GDM1 (cell line): ENCODE results near the gene HSPG2.

ENCODE experiments used
- DNase-seq: peaks from one replicate; lab custom pipeline; 2025; lab: John Stamatoyannopoulos, UW

Gene HSPG2

DNA sequence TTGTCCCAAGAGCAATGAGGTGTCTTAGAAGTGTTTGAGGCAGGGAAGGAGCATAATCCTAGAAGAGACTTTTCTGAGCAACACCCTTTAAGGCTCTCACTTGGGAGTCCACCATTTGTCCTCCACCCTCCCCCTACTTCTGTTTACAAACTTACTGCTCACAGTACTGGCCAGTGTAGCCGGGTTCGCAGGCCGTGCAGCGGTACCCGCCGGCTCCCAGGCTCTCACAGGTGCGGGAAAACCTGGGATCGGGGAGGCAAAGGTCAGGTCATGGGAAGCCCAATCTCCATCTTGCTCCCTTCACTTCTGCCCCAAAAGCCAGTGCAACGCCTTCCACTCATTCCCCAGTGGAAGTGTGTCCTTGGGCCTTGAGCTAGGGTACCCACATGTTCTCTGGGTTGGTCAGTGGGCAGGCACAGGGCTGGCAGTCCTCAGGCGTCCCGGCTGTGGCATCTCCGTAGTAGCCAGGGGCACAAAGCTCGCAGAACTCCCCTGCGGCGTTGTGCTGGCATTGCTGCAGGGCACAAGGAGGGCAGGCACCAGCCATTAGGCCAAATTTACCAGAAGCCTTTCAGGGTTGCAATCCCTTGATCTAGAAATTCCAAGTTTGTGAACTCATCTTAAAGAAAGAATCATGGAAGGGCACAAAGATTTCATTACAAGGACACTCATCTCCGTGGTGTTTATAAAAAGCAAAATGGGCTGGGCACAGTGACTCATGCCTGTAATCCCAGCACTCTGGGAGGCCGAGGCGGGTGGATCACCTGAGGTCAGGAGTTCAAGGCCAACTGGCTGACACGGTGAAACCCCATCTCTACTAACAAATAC, 75.3 kb downstream of the HSPG2 start:
- DNase-seq = no peak

DNA sequence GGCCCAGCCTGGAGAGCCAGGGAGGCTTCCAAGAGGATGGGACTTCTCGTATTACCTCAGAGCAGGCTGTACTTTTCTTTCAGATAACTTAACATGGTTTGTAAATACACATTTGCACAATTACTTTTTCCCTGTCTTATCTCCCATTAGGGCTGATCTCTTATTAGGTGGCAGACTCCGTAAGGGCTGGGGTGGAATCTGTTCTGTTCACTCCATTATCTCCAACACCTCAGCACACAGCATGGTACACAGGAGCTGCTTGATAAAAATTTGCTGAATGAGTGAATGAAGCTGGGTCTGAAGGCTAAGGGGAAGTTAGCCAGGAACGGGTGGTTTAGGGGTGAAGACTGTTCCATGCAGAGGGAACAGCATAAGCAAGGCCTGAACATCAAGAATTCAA, 76.1 kb downstream of the HSPG2 start:
- DNase-seq = no peak

DNA sequence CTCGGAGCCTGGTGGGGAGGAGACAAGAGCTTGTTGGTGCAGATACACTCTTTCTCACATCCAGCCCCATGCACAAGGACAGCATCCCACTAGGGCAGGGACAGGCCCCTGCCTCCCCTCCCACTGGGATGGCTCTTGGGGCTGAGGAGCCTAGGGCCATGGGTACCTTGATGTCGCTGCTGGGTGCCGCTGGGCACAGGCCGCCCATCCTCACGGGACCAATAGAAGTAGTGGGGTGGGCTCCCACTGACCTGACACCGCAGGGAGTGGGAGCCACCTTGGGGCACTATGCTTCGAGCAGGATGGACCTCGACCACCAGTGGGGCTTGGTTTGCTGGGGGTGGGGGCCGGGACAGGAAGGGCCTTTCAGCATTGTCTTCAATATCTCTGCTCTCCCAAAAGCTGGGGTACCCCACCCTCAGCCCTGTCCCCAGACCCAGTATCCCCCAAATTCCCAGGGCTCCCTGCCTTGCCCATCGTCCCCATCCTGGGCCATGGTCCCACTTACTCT, 77.4 kb downstream of the HSPG2 start:
- DNase-seq = no peak

DNA sequence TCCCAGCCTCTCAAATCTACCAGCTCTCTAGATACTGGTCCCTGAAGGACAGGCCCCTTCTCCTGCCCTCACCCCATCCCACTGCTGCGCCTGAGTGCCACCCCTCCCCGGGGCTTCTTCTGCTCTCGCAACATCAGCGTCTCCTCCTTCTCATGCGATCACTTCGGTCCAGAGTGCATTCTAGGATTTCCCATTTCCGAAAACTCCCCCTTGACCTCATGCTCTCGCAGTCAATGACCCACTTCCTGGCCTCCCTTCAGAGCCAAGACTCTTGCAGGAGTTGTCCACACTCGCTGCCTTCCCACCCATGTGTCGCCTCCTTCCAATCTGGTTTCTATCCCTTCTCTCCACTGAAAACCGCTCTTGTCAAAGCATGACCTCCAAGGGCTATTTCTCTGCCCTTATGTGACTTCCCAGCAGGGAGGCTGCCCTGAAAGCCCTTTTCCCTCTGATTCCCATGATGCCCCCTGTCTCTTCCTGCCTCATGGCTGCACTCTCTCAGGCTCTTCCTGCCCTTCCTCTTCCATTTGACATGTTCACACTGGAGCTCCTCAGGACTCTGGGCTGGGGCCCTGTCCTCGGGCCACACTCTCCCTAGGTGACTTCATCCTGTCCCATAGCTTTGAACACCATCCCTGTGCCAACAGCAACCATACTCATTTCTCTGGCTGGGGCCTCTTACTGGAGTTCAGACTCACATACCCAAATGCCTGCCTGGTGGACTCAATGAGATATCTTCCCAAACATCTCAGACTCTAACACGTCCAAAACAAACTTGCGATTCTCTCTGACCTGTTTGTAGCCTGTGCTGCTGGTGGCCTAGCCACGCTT, 79.1 kb downstream of the HSPG2 start:
- DNase-seq = no peak

DNA sequence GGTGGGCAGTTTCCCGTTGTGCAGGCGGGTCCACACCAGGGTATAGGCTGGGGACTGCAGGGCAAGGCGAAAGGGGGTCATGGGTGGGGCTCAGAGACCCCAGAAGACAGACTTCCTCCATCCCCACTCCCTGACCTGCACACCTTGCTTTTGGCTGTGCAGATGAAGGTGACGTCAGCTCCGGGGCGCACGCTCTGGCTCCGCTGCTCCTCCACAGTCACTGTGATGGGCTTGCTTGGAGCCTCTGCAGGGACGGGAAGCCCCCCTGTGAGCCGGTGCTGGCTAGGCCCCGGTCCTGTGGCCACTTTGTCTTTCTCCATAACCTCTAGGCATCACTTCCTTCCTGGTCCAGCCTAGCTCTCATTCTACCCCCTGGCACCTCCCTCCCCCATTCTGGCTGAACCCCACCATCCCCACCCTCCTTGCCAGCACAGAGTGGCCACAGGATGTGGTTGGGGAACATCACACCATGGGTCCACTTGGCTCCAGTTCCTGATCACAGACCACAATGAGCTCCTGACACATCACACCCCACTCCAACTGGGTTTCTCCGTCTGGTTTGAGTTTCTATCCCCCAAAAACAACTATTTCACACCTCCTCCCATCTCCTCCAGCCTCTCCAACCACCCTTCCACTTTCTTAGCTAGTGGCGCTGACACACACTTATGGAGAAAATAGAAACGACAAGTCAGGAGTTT, 79.8 kb downstream of the HSPG2 start:
- DNase-seq = no peak

DNA sequence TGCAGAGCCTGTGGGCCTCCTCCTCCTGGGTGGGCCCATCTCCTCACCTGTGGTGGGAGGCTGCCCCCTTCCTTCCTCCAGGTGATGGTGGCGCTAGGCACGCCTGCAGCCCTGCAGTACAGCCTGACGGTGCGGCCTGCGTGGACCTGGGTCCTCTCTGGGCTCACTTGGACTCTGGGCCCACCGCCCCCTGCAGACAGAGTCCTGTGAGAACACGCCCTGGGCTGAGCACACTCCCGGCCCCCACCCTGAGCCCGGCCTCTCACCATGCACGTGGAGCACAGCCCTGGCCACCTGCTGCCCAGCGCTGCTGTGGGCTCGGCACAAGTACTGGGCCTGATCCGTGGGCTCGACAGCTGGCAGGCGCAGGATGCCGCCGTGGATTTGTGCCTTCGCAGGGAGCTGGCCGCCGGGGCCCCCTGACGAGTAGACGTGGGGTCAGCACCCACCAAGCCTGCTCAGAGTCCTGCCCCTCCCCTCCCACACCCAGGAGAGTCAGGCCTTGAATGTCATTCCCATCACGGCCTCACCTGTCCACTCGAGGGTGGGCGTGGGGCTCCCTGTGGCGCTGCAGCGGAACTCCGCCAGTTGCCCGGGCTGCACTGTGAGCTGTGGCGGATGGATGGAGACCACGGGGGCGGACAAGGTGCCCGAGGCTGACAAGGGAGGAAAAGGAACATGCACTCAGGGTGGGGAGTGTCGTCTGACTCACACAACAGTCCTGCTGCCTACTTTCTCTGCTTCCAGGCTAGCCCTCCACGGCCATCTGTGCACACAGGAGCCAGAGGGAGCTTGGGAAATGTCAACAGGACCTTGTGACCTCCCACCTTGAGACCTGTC, 81.6 kb downstream of the HSPG2 start:
- no peak for DNase-seq

DNA sequence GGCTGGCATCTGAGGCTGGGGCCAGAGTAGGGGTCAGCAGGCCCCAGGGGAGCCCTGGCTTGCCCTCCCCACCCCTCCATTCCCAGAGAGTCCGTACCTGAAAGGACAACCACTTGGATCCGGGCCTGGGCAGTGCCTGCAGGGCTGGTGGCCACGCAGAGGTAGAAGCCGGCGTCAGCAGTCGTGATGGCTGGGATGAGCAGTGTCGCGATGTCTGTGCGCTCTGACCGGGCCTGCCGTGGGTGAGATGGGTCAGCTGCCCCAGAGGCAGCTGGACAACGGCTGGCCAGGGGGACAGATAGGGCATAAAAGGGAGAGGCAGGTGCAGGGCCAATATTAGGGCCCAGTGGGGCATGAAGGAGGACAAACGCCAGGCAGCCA, 82.4 kb downstream of the HSPG2 start:
- no peak for DNase-seq

DNA sequence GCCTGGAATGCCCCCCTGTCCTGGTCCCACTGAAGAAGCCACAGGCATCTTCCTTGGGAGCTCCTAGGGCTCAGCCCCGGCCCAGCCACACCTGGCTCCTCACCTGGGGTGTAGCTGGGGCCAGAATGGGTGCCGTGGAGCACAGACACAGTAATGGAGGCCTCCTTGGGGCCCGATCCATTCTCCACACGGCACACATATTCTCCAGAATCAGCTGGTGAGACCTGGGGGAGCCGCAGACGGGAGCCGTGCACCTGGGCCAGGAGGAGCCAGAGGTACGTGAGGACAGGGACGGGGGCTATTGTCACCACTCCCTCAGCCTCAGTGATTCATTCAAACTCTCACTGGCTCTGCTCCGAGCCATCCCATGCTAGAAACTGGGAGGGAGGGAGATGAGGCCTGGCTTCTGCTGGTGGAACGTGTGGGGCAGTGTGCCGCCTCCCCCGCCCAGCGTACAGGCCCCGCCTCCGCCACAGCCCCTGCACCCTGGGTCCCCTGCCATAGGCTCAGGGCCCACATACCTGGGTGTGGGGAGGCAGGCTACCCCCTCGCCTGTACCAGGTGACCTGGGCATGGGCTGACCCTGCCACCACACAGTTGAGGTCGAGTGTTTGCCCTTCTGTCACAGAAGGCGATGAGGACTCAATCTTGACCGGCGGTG, 82.9 kb downstream of the HSPG2 start:
- no peak for DNase-seq

DNA sequence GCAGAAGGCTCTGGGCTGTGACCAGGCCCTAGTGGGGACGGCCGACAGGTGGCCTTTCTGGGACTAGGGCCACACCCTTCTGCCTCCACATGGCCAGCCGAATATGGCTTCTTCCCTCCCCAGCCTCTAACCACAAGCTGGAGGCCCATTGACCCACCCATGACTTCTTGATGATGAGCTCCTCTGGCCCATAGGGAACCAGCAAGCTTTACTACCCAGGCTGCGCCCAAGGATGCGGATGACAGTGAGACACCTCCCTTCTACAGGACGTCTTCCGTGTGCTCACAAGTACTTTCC, 84.0 kb downstream of the HSPG2 start:
- DNase-seq = no peak

DNA sequence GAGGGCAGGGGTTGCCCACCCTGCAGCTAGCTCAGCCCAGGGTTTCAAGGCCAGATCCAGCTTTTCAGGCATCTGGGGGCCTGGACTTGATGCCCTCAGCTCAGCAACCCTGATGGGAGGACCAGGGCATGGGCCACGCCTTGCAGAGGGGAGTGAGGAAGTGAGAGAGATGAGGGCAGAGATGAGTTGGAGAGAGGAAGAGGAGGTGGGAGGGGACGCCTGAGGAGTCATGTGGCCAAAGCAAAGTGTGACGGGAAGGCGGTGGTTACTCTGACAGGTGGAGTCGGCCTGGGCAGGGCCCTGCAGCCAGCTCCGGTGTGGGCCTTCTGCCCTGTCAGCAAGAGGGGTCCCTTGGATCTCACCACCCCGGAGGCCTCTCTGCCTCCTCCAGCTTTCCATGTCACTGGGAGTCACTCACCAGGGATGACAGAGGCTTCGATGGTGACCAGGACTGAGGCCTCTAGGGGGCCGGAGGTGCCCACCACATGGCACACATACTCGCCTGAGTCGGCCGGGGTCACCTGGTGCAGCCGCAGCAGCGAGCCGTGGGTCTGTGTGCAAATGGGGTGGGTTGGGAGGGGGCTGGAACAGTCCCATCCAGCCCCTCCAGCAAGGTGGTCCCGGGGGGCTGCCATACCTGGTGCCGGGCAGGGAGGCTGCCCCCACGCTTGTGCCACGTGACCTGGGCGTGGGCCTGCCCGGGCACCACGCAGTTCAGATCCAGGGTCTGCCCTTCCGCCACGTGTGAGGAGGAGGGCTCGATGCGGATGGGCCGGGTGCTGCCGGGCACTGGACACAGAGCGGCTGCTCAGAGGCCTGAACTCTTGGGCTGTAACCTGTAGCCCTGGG, 84.6 kb downstream of the HSPG2 start:
- DNase-seq = no peak

- DNase-seq = no peak
Measured at GRCh38 chr1:21851430-21852250, 85.5 kb downstream of the HSPG2 start.

DNA sequence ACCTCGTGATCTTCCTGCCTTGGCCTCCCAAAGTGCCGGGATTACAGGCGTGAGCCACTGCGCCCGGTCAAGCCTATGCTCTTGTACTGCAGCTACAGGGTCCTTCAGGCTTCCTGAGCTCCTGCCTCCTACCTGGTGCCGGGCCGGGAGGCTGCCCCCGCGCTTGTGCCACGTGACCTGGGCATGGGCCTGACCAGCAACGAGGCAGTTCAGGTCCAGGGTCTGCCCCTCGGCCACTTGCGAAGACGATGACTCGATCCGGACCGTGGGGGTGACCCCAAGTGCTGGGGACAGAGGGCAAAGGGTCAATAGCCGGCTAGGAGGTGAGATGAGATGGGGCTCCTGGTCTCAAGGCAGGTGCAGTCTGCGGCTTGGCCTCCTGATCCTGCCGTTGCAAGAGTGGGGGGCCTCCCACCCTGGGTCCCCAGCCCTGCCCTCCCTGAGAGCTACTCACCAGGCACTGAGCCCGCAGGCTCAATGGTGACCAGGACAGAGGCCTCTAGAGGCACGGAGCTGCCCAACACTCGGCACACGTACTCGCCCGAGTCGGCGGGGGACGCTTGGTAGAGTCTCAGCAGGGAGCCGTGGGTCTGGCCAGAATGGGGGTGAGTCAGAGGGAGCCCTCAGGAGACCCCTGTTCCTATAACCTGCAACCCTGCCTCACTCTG, 87.1 kb downstream of the HSPG2 start:
- DNase-seq = no peak

GRCh38 chr1:21848524-21849174, 88.5 kb downstream of the HSPG2 start:
- DNase-seq = no peak

DNA sequence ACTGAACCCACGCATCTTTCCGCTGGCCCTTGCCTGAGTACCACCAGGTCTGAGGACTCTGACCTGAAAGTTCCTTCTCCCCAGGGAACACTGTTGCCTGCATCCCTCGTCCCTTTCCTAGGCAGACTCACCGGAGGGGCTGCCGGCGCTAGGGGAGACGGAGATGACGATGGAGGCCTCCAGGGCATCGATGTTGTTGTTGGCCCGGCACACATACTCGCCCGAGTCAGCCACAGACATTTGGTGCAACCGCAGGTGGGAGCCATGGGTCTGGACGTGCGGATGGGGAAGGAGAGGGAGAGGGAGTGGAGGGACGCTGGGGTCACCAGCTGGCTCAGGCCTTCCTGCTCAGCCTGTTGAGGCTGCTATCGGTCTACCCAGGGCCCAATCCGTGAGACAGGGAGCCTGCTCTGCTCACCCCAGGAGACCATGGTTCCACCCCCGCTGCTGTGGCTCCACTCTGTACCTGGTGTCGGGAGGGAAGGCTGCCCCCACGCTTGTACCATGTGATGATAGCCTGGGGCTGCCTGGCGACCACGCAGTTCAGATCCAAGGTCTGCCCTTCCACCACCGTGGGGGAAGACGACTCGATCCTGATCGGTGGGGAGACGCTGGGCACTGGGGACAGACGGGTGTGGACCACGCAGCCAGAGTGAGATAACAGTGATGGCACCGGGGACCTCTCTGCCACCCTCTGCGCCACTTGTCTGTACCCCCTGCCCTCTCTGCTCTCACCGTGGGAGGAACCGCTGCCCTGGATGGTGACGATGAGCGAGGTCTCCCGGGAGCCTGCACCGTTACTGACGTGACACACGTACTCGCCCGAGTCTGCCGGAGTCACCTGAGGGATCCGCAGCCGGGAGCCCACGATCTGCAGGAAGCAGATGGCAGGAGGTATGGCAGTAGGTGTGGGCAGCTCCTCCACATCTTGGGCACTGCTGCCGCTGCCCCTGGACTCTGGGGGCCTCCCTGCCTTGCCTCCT, 89.6 kb downstream of the HSPG2 start:
- DNase-seq = no peak

DNA sequence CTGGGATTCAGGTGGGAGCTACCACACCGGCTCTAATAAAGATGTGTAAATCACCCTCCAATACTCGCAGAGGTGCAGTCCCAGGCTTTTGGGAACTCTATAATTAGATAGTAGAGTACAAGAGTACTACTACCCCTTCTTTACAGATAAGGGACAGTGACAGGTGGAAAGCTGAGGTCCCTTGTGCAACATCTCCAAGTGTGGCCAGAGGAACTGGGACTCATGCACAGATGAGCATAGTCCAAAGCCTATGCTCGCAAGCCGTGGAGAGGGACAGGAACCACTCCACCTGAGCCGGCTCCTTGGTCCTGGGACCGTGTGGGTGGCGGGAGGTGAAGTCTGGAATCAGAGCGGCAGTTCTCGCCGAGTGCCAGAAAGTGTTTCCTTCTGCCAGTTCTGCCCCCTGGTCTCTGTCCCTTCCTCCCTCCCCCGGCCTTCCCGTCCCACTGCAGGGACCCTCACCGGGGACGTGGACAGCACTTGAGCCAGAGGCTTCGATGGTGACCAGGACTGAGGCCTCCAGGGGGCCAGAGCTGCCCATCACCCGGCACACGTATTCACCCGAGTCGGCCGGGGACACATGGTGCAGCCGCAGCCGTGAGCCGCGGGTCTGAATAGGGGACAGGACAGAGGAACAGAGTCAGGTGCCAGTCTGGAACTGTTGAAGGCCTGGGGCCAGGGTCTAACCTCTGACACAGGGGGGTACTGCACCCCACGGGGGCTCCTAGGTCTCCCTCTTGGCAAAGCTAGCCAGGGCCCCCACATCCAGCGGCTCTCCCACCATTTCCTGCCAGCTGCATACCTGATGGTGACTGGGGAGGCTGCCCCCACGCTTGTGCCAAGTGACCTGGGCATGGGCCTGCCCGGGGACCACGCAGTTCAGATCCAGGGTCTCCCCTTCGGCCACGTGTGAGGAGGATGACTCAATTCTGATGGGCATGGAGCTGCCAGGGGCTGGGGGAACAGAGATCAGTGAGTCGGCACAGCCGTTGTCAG, 91.2 kb downstream of the HSPG2 start:
- DNase-seq = no peak

DNA sequence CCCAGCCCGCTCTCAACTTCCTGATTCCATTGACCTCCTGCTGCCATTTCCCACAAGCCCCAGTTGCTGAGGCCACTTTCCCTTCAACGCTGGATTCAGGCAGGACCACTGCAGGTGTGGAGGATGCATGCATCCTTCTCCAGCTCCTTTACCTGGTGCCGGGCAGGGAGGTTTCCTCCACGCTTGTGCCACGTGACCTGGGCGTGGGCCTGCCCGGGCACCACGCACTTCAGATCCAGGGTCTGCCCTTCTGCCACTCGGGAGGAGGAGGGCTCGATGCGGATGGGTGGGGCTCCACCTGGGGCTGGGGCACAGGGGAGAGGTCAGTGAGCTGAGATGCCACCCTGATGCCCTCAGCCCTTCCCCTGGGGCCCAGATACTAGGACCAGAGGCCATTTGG, 93.1 kb downstream of the HSPG2 start:
- no peak for DNase-seq
